ENCODE measurements around the gene IRF2BPL. TPM values are rescaled to one million over a fixed set of nuclear protein-coding genes. Genes with fewer than 3 reads are reported as not detected.

IRF2BPL gene
- total RNA-seq, 1 experiment from 2014 or later, result 83.3 TPM

DNA sequence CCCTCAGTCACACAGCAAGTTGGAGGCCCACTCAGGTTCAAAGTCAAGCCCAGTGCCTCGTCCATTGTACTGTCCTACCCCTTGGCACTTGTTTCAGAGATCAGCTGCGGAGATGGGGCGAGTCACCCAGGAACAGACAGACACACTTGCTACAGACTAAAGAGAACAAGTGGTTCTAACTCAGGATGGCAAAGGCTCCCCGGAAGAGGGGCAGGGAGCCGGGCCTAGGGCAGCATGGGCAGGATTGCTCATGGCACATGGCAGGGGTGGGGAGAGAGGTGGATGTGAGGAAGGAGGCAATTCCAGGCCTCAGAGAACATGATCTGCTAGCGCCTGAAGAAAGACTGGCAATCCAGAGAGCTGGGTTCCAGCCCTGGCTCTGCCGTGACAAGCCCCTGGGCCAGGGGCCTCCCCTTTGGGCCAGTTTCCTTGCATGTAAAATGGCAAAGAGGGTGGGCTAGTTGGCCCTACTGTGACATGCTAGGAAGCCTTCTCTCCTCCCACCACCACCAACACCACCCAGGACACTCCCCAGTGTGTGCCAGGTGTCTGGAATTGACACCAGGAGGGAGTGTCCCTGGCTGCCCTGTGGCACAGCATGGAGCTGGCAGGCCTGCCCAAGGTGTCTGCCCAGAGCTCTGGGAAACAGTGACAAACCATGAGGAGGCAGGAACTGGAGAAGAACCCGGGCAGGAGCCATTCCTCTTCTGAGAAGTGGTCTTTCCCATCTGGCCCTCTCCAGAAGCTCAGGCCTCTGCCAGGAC, 24.0 kb upstream of the IRF2BPL start:
- DNase-seq (ENCODE audit: low read depth, low spot score), result no peak
- Histone ChIP-seq H3K27ac (ENCODE audit: low read length) (peak overlapping the region; percentile 89), H3K27me3 (ENCODE audit: control insufficient read depth, insufficient read depth, low read length) (no peaks in the 10 kb centered on the region), H3K36me3 (ENCODE audit: control insufficient read depth, insufficient read depth, low read length) (no peaks in the 10 kb centered on the region), H3K4me1 (ENCODE audit: control insufficient read depth, insufficient read depth, low read length) (peaks cover 16% of the 10 kb centered on the region), H3K9me3 (ENCODE audit: control insufficient read depth, insufficient read depth, low read depth, low read length) (no peaks in the 10 kb centered on the region; the same call in 1 of the 2 replicates), H3K4me3 (ENCODE audit: low read depth in 2 of 2, low read length in 2 of 2) (no peak overlapping the region)
- ChIA-PET POLR2A (interaction anchor here (0.6 kb wide), 1 partner anchor 13 kb away, joined by 4 read pairs; no protein-coding TSS in a partner anchor), CTCF (no interaction called here)
- TF ChIP-seq, protein P1, sequence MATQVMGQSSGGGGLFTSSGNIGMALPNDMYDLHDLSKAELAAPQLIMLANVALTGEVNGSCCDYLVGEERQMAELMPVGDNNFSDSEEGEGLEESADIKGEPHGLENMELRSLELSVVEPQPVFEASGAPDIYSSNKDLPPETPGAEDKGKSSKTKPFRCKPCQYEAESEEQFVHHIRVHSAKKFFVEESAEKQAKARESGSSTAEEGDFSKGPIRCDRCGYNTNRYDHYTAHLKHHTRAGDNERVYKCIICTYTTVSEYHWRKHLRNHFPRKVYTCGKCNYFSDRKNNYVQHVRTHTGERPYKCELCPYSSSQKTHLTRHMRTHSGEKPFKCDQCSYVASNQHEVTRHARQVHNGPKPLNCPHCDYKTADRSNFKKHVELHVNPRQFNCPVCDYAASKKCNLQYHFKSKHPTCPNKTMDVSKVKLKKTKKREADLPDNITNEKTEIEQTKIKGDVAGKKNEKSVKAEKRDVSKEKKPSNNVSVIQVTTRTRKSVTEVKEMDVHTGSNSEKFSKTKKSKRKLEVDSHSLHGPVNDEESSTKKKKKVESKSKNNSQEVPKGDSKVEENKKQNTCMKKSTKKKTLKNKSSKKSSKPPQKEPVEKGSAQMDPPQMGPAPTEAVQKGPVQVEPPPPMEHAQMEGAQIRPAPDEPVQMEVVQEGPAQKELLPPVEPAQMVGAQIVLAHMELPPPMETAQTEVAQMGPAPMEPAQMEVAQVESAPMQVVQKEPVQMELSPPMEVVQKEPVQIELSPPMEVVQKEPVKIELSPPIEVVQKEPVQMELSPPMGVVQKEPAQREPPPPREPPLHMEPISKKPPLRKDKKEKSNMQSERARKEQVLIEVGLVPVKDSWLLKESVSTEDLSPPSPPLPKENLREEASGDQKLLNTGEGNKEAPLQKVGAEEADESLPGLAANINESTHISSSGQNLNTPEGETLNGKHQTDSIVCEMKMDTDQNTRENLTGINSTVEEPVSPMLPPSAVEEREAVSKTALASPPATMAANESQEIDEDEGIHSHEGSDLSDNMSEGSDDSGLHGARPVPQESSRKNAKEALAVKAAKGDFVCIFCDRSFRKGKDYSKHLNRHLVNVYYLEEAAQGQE (IDR thresholded peaks at IDR 0.05; ENCODE audit: insufficient read depth in 1 of 2, low read depth in 2 of 2, low read length in 1 of 2), result no peak
- TF ChIP-seq SIN3A (IDR thresholded peaks at IDR 0.05; ENCODE audit: borderline replicate concordance, insufficient read depth, low read depth, low read length) (no peak), CTCF (IDR thresholded peaks at IDR 0.05) (no peak), TCF7L2 (IDR thresholded peaks at IDR 0.05; ENCODE audit: low read depth, low read length) (no peak), POLR2AphosphoS5 (IDR thresholded peaks at IDR 0.05; ENCODE audit: low read depth, low read length) (no peak)
- in situ Hi-C loops (cut with HindIII; ENCODE audit: low pct_unique_long_range_greater_than_20kb, low sequenced_read_pairs), result no loop called here
- peak; percentile 57 for ATAC-seq
- intact Hi-C loops (cut with micrococcal nuclease; ENCODE audit: unreplicated experiment), result no loop called here
- no TSS peak for BruUV-seq (replicated peaks)

GRCh38 chr14:77051116-77051515, 22.6 kb upstream of the IRF2BPL start:
- DNase-seq (ENCODE audit: low read depth, low spot score) (no peak), ATAC-seq (0 out of 2 replicates have a peak, but pooled peaks have one; percentile 44)
- no peaks in the 10 kb centered on the region for H3K27me3 ChIP-seq (ENCODE audit: control insufficient read depth, insufficient read depth, low read length)
- ChIA-PET CTCF (interaction anchor here (0.7 kb wide), 1 partner anchor 103 kb away, joined by 9 read pairs; no protein-coding TSS in a partner anchor), POLR2A (no interaction called here)
- in situ Hi-C loops (cut with HindIII; ENCODE audit: low pct_unique_long_range_greater_than_20kb, low sequenced_read_pairs), result no loop called here
- H3K4me3 ChIP-seq (ENCODE audit: low read depth in 2 of 2, low read length in 2 of 2), result no peak overlapping the region
- no TSS peak for BruUV-seq (replicated peaks)
- no peak for TF ChIP-seq TCF7L2 (IDR thresholded peaks at IDR 0.05; ENCODE audit: low read depth, low read length)
- no peak for TF ChIP-seq CTCF (IDR thresholded peaks at IDR 0.05)
- TF ChIP-seq SIN3A (IDR thresholded peaks at IDR 0.05; ENCODE audit: borderline replicate concordance, insufficient read depth, low read depth, low read length), result no peak
- TF ChIP-seq, protein P1 (IDR thresholded peaks at IDR 0.05; ENCODE audit: insufficient read depth in 1 of 2, low read depth in 2 of 2, low read length in 1 of 2), result no peak
- TF ChIP-seq POLR2AphosphoS5 (IDR thresholded peaks at IDR 0.05; ENCODE audit: low read depth, low read length), result no peak
- peak overlapping the region; percentile 89 for H3K27ac ChIP-seq (ENCODE audit: low read length)
- no peaks in the 10 kb centered on the region for H3K36me3 ChIP-seq (ENCODE audit: control insufficient read depth, insufficient read depth, low read length)
- peaks cover 29% of the 10 kb centered on the region for H3K4me1 ChIP-seq (ENCODE audit: control insufficient read depth, insufficient read depth, low read length)
- intact Hi-C loops (cut with micrococcal nuclease; ENCODE audit: unreplicated experiment), result no loop called here
- no peaks in the 10 kb centered on the region; the same call in 1 of the 2 replicates for H3K9me3 ChIP-seq (ENCODE audit: control insufficient read depth, insufficient read depth, low read depth, low read length)

All from Panc1 (cell line).